ENCODE results near the gene CYBC1.

Gene CYBC1
- long read RNA-seq, transcript CYBC1-203 (6 exons, 2,050 nt) = minor isoform, 60 of 439 reads
- long read RNA-seq, transcript CYBC1-201 (7 exons, 2,093 nt) = major isoform, 192 of 439 reads
- long read RNA-seq, transcript CYBC1-202 (4 exons, 1,849 nt) = minor isoform, 67 of 439 reads
- long read RNA-seq, transcript CYBC1-221 (5 exons, 668 nt) = minor isoform, 21 of 439 reads
- long read RNA-seq, partial matches to known transcripts = 7 of 439 reads
- long read RNA-seq, other reads (novel, unspliced or antisense) = 48 of 439 reads

DNA sequence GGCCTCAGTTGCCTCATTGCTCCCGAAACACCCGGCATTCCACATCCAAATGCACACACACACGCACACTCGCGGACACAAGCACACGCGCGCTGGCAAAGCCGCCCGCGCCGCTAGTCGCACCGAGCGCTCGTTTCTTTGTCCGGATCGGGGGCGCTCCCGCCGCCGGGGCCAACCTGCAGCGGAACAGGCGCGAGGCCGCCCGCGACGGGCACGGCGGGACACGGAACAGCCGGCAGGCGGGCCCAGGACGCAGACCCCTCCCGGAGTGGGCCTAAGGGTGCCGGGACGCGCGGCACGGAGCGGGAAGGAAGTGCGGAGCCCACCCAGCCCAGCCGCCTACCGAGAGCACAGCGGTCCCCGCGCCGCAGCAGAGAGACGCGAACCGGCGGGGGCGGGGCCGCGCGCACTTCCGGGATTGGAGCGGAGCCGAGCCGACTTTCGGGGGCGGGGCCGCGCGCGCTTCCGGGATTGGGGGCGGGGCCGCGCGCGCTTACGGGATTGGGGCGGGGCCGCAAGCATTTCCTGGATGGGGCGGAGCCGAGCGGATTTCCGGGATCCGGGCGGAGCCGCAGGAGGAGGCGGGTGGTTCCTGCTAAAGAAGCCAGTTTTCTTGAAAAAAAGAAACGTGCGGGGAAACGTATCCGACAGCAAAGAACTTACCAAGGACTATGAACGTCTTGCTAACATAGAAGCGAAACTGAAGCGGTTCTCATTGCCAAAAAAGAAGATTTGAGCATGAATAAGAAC, at the start of gene CYBC1:
CYBC1 (minus strand) TSS at position 396 of the 750 bp plus-strand sequence. CDS start 1,498 bp downstream, outside the sequence.
- peak; percentile 87 to 92 for DNase-seq (ENCODE audit: low read depth in 1 of 2, low spot score in 1 of 2)
- TF ChIP-seq POLR2AphosphoS5 (IDR thresholded peaks at IDR 0.05; ENCODE audit: low read depth) (peak; percentile 78), CTCF (IDR thresholded peaks at IDR 0.05; ENCODE audit: insufficient read depth, low read length) (no peak), REST (IDR thresholded peaks at IDR 0.05; ENCODE audit: insufficient replicate concordance, low read depth) (peak; percentile 46), GABPA (IDR thresholded peaks at IDR 0.05; ENCODE audit: low read depth) (peak; percentile 49), SPI1 (IDR thresholded peaks at IDR 0.05; ENCODE audit: borderline replicate concordance, low read depth) (peak; percentile 23; the same call in 1 of the 2 replicates)
- Histone ChIP-seq H3K27me3 (ENCODE audit: insufficient read depth, poor library complexity, severe bottlenecking) (no peaks in the 10 kb centered on the region), H3K4me3 (replicated peaks; ENCODE audit: insufficient read depth, low read length) (peak within 1 kb of the TSS; percentile 67), H3K27ac (replicated peaks) (peak within 1 kb of the TSS; percentile 76)

DNA sequence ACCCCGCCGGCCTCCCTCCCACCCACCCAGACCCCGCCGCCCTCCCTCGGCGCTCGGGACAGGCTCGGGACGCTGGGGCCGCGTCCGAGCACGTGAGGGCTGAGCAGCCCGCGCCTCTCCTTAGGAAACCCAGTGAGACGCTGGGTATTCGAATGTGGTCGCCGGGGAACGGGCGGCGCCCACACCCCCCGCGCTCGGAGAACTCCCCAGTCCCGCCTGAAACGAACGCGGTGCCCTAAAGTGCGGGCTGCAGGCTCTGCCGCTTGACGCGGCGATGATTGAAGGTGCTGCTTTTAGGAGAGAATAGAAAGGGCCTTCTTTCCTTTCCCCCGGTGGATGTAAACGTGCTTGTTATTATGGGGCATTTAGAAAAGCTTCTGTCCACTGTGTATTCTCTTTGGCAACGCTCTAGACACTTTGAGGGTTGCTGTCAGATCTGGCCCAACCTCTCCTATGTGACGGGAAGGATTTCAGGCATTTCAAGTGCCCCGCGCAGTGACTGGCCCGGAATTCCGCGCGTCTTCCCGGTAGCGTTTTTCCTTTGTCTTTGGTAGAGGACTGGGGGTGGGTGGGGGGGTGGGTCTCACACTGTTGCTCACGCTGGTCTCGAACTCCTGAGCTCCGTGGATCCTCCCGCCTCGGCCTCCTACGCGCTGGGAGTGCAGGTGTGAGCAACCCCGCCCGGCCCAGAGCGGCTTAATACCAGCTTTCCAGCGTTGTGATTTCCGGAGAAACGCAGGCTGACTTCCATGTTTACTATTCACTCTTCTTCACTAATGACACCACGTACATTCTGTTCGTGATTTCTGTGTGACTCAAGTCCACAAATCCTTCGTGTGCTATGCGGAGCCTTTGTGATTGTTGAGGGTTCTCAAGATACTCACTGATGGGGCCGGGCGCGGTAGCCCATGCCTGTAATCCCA, 47.2 kb upstream of the CYBC1 start:
- peak in 1 of 2 experiments; percentile 55 for DNase-seq (ENCODE audit: low read depth in 1 of 2, low spot score in 1 of 2)
- peak overlapping the region; percentile 69 for H3K27ac ChIP-seq (replicated peaks)
- H3K4me3 ChIP-seq (replicated peaks; ENCODE audit: insufficient read depth, low read length) = peak overlapping the region; percentile 20
- no peaks in the 10 kb centered on the region for H3K27me3 ChIP-seq (ENCODE audit: insufficient read depth, poor library complexity, severe bottlenecking)
- TF ChIP-seq POLR2AphosphoS5 (IDR thresholded peaks at IDR 0.05; ENCODE audit: low read depth) (no peak), REST (IDR thresholded peaks at IDR 0.05; ENCODE audit: insufficient replicate concordance, low read depth) (no peak), SPI1 (IDR thresholded peaks at IDR 0.05; ENCODE audit: borderline replicate concordance, low read depth) (no peak), GABPA (IDR thresholded peaks at IDR 0.05; ENCODE audit: low read depth) (no peak), CTCF (IDR thresholded peaks at IDR 0.05; ENCODE audit: insufficient read depth, low read length) (no peak)

DNA sequence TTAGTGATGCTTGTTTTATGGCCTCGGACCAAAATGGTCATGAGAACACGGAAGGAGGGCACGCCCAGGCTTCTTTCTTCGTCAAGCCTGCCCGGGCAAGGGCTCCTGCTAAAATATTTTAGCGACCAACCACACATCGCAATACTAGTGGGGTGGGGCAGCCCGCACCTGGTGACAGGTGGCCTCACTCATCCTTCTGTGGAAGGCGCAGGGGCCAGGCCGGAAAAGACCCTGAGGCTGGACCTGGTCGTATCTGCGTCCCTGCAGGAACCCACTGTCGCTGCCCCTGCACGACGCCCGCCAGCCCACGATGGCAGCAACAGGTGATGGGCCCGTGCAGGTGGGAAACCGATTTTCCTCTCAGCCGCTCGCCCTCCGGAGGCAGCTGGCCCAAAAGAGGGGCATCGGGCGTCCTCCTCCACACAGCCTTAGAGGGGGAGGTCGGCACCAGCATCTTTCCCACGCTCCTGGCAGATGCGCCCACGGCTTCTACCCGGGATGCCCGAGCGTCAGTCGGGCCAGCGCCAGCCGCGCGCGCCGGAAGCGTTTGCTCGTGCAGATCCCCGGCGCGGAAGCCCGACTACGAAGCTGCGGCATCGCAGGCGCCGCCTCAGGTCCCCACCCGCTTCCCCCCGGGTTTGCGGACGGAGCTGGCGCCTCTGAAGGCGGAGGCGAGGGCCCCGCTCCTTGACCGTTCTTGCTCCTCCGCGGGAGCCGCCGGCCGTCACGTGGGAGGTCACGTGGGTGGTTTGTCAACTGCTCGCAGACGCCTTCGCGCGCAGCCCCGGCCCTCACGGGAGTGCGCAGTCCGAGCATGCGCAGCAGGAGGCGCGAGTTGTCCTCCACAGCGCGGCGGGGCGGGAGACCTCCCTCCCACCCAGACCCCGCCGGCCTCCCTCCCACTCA, 46.2 kb upstream of the CYBC1 start:
- peak; percentile 97 to 98 for DNase-seq (ENCODE audit: low read depth in 1 of 2, low spot score in 1 of 2)
- H3K27me3 ChIP-seq (ENCODE audit: insufficient read depth, poor library complexity, severe bottlenecking) = no peaks in the 10 kb centered on the region
- H3K27ac ChIP-seq (replicated peaks) = peak overlapping the region; percentile 74
- peak overlapping the region; percentile 55 for H3K4me3 ChIP-seq (replicated peaks; ENCODE audit: insufficient read depth, low read length)
- TF ChIP-seq CTCF (IDR thresholded peaks at IDR 0.05; ENCODE audit: insufficient read depth, low read length) = no peak
- TF ChIP-seq GABPA (IDR thresholded peaks at IDR 0.05; ENCODE audit: low read depth) = no peak
- TF ChIP-seq REST (IDR thresholded peaks at IDR 0.05; ENCODE audit: insufficient replicate concordance, low read depth) = no peak
- TF ChIP-seq POLR2AphosphoS5 (IDR thresholded peaks at IDR 0.05; ENCODE audit: low read depth) = peak; percentile 70
- no peak for TF ChIP-seq SPI1 (IDR thresholded peaks at IDR 0.05; ENCODE audit: borderline replicate concordance, low read depth)

All from HL-60 (cell line).